HepG2 (cell line): ENCODE data around the gene ACTN1. TPM values are rescaled to one million over a fixed set of nuclear protein-coding genes. Genes with fewer than 3 reads are reported as not detected.
A peak's percentile ranks its signal among the peaks of the same experiment; 100 is the strongest.

Experiments used
- ATAC-seq: fragments of 200-7000 bp; cut with Tn5 transposase; 3 replicates; pipeline ENCODE4 v1.9.1; 2020; ENCODE audit warnings: mild to moderate bottlenecking, moderate library complexity
- BruUV-seq: library from RNA; stranded (reverse); fragments of 400-500 nt; replicated peaks from 2 replicates; lab custom pipeline; 2021; lab: Mats Ljungman, UMichigan
- CTCF ChIA-PET: fragments of 300-600 bp; formaldehyde crosslinking; extraction: SDS; loops from one replicate; lab custom pipeline; 2021; ENCODE audit warnings: low total read pairs, inconsistent platforms, low intra/inter-chr PET ratio; lab: Yijun Ruan, JAX
- POLR2A ChIA-PET: fragments of 350-600 bp; sonication (Branson Sonifier 250); formaldehyde crosslinking; loops from one replicate; lab custom pipeline; 2020; ENCODE audit warnings: antibody characterized with exemption, inconsistent platforms; lab: Yijun Ruan, JAX
- DNase-seq: peaks from one replicate; pipeline ENCODE4 v3.0.0-alpha.2; 2015; ENCODE audit warnings: low spot score
- FAIRE-seq: peaks from 3 replicates; lab custom pipeline; 2011; peaks lifted over from hg19 to GRCh38; lab: Jason Lieb, UNC
- H2AFZ ChIP-seq: one replicate; pipeline ENCODE4 v1.6.1; 2011; ENCODE audit warnings: low read length, inconsistent platforms
- H3K27ac ChIP-seq: fragments of 300-600 bp; 3 replicates; pipeline ENCODE4 v1.8.0; 2011; ENCODE audit warnings: mixed run types, mild to moderate bottlenecking, mixed read lengths, low read length, inconsistent platforms; ENCODE audit not compliant: insufficient read depth; ENCODE audit errors: extremely low read length
- H3K27me3 ChIP-seq, 2 experiments: fragments of 200-600 bp in 1 of 2; 2 replicates in 1 of 2; 3 replicates in 1 of 2; pipeline versions ENCODE4 v1.6.0 to v1.8.0; 2011; ENCODE audit warnings: low read length in 2 of 2, mild to moderate bottlenecking in 2 of 2, moderate library complexity in 2 of 2, inconsistent platforms in 1 of 2; ENCODE audit not compliant: insufficient read depth in 2 of 2, control insufficient read depth in 1 of 2
- H3K36me3 ChIP-seq, 2 experiments: fragments of 200-600 bp in 1 of 2; replicated peaks in 1 of 2; 2 replicates in 1 of 2; 3 replicates in 1 of 2; pipeline versions ENCODE4 v1.5.1 to v1.8.0; 2011; ENCODE audit warnings: low read length in 2 of 2, inconsistent platforms in 1 of 2; ENCODE audit not compliant: insufficient read depth in 2 of 2, control insufficient read depth in 1 of 2
- H3K4me1 ChIP-seq: 2 replicates; pipeline ENCODE4 v1.5.1; 2012; ENCODE audit warnings: low read length, inconsistent platforms; ENCODE audit not compliant: insufficient read depth
- H3K4me2 ChIP-seq: 2 replicates; pipeline ENCODE4 v1.6.0; 2011; ENCODE audit warnings: low read depth, low read length, inconsistent platforms
- H3K4me3 ChIP-seq, 3 experiments: fragments of 200-600 bp in 1 of 3; sonication (generic), shearing (Covaris generic) in 1 of 3; replicated peaks in 1 of 3; 2 replicates each; pipeline ENCODE4 v1.5.1; 2011 to 2016; ENCODE audit warnings: low read length in 3 of 3, inconsistent platforms in 2 of 3, low read depth in 2 of 3, mild to moderate bottlenecking in 2 of 3, control low read depth in 1 of 3, mixed read lengths in 1 of 3; ENCODE audit not compliant: insufficient read depth in 1 of 3
- H3K79me2 ChIP-seq: one replicate; pipeline ENCODE4 v1.6.1; 2011; ENCODE audit warnings: low read length, inconsistent platforms; ENCODE audit not compliant: insufficient read depth
- H3K9ac ChIP-seq: 2 replicates; pipeline ENCODE4 v1.6.0; 2011; ENCODE audit warnings: mild to moderate bottlenecking, low read depth, low read length, inconsistent platforms; ENCODE audit not compliant: insufficient read depth
- H3K9me3 ChIP-seq: 2 replicates; pipeline ENCODE4 v1.5.1; 2012; ENCODE audit warnings: mild to moderate bottlenecking, low read length
- H4K20me1 ChIP-seq: 2 replicates; pipeline ENCODE4 v1.6.0; 2011; ENCODE audit warnings: inconsistent platforms, mild to moderate bottlenecking, low read length, moderate library complexity; ENCODE audit not compliant: insufficient read depth
- CBX1 ChIP-seq: IDR thresholded peaks from one replicate; pipeline ENCODE4 v1.6.1; 2016; ENCODE audit warnings: antibody characterized with exemption, low read depth
- PREB ChIP-seq: sonication (generic); formaldehyde crosslinking; IDR thresholded peaks from 2 replicates; pipeline ENCODE4 v1.4.0; 2020; ENCODE audit warnings: missing genetic modification reagents
- SKI ChIP-seq: fragments of 450-650 bp; IDR thresholded peaks from one replicate; pipeline ENCODE4 v1.6.1; 2018; ENCODE audit warnings: mild to moderate bottlenecking; ENCODE audit not compliant: partially characterized antibody
- SP4 ChIP-seq: sonication (generic); formaldehyde crosslinking; IDR thresholded peaks from 2 replicates; pipeline ENCODE4 v1.8.1; 2023; ENCODE audit warnings: mild to moderate bottlenecking, missing genetic modification reagents
- ZNF350 ChIP-seq: sonication (generic); formaldehyde crosslinking; IDR thresholded peaks from 2 replicates; pipeline ENCODE4 v1.4.0; 2020; ENCODE audit warnings: mild to moderate bottlenecking, low read depth, missing genetic modification reagents, borderline replicate concordance
- ZSCAN5A ChIP-seq: sonication (generic); formaldehyde crosslinking; IDR thresholded peaks from 2 replicates; pipeline ENCODE4 v1.8.0; 2022; ENCODE audit warnings: mild to moderate bottlenecking, missing genetic modification reagents, borderline replicate concordance
- WGBS: methylation state at CpG from one replicate; pipeline ENCODE4 v1.1.6; 2017; ENCODE audit warnings: low lambda C conversion rate; 5-methylcytosine and 5-hydroxymethylcytosine counted together
- in situ Hi-C: cut with HindIII; loops from 2 replicates; pipeline ENCODE4 v1.10.0; 2017; ENCODE audit warnings: low pct_unique_long_range_greater_than_20kb; ENCODE audit not compliant: extremely low pct_ligation_motif_present
- intact Hi-C: fragments of 100-400 bp; cut with micrococcal nuclease; formaldehyde crosslinking; loops from one replicate; pipeline ENCODE4 v1.10.0; 2022; ENCODE audit not compliant: unreplicated experiment
- polyA plus RNA-seq, 8 experiments: library from polyadenylated mRNA; depleted of rRNA in 3 of 8; stranded (reverse) in 7 of 8; unstranded in 1 of 8; fragments of >200 nt; fragmentation: Illumina TruSeq in 4 of 8; extraction: Trizol in 4 of 8; gene quantifications; 2 replicates each; pipeline versions ENCODE4 v1.2.1 to v1.2.3, GENCODE V29; 2011 to 2016; ENCODE audit warnings: low read depth in 4 of 8, missing spikeins in 1 of 8, mixed read lengths in 1 of 8; ENCODE audit not compliant: insufficient read depth in 1 of 8
- total RNA-seq, 5 experiments: library from RNA; depleted of rRNA; stranded (reverse); fragments of >200 nt; fragmentation: Illumina TruSeq; extraction: Trizol; gene quantifications; 2 replicates each; pipeline ENCODE4 v1.2.3, GENCODE V29; 2016; ENCODE audit warnings: low read depth in 1 of 5

ACTN1 gene
- total and polyA plus RNA-seq, 2 of the 13 experiments (the other 11 are each of a cell fraction or from before 2014, with no cell fraction given), result 58.6 to 162 TPM

GRCh38 chr14:68971411-68972035, 7.6 kb downstream of the ACTN1 start:
- ChIA-PET POLR2A (interaction anchor here (1.0 kb wide), 1 partner anchor 32 kb away, joined by 3 read pairs; no protein-coding TSS in a partner anchor), CTCF (no interaction called here)
- Histone ChIP-seq H2AFZ (no peak overlapping the region), H3K9me3 (no peaks in the 10 kb centered on the region), H4K20me1 (peaks cover 63% of the 10 kb centered on the region), H3K4me1 (peaks cover 100% of the 10 kb centered on the region), H3K27ac (no peak overlapping the region), H3K9ac (no peak overlapping the region), H3K4me2 (no peak overlapping the region), H3K27me3 (no peaks in the 10 kb centered on the region), H3K4me3 (no peak overlapping the region), H3K79me2 (peaks cover 100% of the 10 kb centered on the region), H3K36me3 (peaks cover 18 to 51% of the 10 kb centered on the region in 2 experiments)
- BruUV-seq, result no TSS peak
- FAIRE-seq (no peak), ATAC-seq (no peak), DNase-seq (no peak)
- intact Hi-C loops, result no loop called here
- TF ChIP-seq PREB (CRISPR knock-in tag), result no peak
- no peak for TF ChIP-seq CBX1
- TF ChIP-seq SP4, result no peak
- no peak for TF ChIP-seq ZSCAN5A (CRISPR knock-in tag)
- TF ChIP-seq SKI, result no peak
- TF ChIP-seq ZNF350, result 0 out of 2 replicates have a peak, but pooled peaks have one; percentile 24
- in situ Hi-C loops, result no loop called here
- 84% methylated on average over 9 of the region's 9 CpGs for WGBS
